Thyroid gland (tissue), 4 donors: Measurements from ENCODE around the gene HADHB. TPM values are rescaled to one million over a fixed set of nuclear protein-coding genes. Genes with fewer than 3 reads are reported as not detected.

Source experiments
- total RNA-seq, 4 donors: library from RNA; depleted of rRNA; stranded (reverse); fragments of >200 nt; gene quantifications; one replicate each; pipeline ENCODE4 v1.2.3, GENCODE V29; 2016

HADHB gene
- total RNA-seq, 4 donors from 2014 or later, result 127 to 200 (median 184) TPM

Other genes starting within 250 kb of the HADHB start
- gene RAB10, start 210.9 kb upstream of the HADHB start, total RNA-seq, result 100 to 1,000 TPM in 3 of 4 donors, 10 to 100 TPM in 1; 89.5 to 140 (median 134) TPM
- gene GAREM2, start 71.9 kb upstream of the HADHB start, total RNA-seq, result 1 to 10 TPM in 3 of 4 donors, under 1 TPM in 1; 0.49 to 2.8 (median 1.9) TPM
- gene HADHA, start 307 bp upstream of the HADHB start, total RNA-seq, result 100 to 1,000 TPM; 113 to 149 (median 140) TPM
- 10 to 100 TPM; 16.7 to 31.2 (median 21.8) TPM for gene SELENOI, start 101.2 kb downstream of the HADHB start, total RNA-seq
- gene ADGRF3, start 101.8 kb downstream of the HADHB start, total RNA-seq, result under 1 TPM in 2 of 4 donors, not detected in 2; 0.15 to 0.38 TPM
- not detected for gene DRC1, start 157.0 kb downstream of the HADHB start, total RNA-seq
- under 1 TPM in 1 of 4 donors, not detected in 3; 0.67 TPM for gene OTOF, start 233.2 kb downstream of the HADHB start, total RNA-seq